Aorta (tissue), 5 donors: ENCODE results near the gene TEX19. TPM values are rescaled to one million over a fixed set of nuclear protein-coding genes. Genes with fewer than 3 reads are reported as not detected.
"Not testable (repeated sequence)": the region's sequence is repeated elsewhere in the genome, so short reads cannot be mapped to it uniquely, and the experiment has no call there.

Experiments
- ATAC-seq: fragments of 200-7000 bp; cut with Tn5 transposase; one replicate; pipeline ENCODE4 v1.9.1; 2022; ENCODE audit warnings: moderate library complexity; ENCODE audit not compliant: low FRiP score
- DNase-seq, 2 donors: peaks; one replicate each; pipeline ENCODE4 v3.0.0-alpha.2; 2020
- H3K27ac ChIP-seq, 2 donors: one replicate each; pipeline ENCODE4 v1.5.1; 2013; ENCODE audit warnings: low read length in 2 of 2, mild to moderate bottlenecking in 2 of 2, moderate library complexity in 2 of 2, control low read depth in 1 of 2, inconsistent platforms in 1 of 2, low read depth in 1 of 2
- H3K27me3 ChIP-seq, 2 donors: one replicate each; pipeline ENCODE4 v1.6.1; 2013; ENCODE audit warnings: control low read depth in 1 of 2, low read length in 1 of 2, mild to moderate bottlenecking in 1 of 2, moderate library complexity in 1 of 2; ENCODE audit not compliant: insufficient read depth in 2 of 2, control insufficient read depth in 1 of 2
- H3K36me3 ChIP-seq, 2 donors: one replicate each; pipeline ENCODE4 v1.6.1; 2013; ENCODE audit warnings: control low read depth in 1 of 2, low read length in 1 of 2, mild to moderate bottlenecking in 1 of 2; ENCODE audit not compliant: insufficient read depth in 2 of 2, control insufficient read depth in 1 of 2
- H3K4me1 ChIP-seq, 2 donors: one replicate each; pipeline ENCODE4 v1.6.1; 2013; ENCODE audit warnings: low read length in 2 of 2, control low read depth in 1 of 2, mild to moderate bottlenecking in 1 of 2, moderate library complexity in 1 of 2; ENCODE audit not compliant: insufficient read depth in 2 of 2, control insufficient read depth in 1 of 2
- H3K4me3 ChIP-seq, 2 donors: one replicate each; pipeline ENCODE4 v1.5.1; 2013; ENCODE audit warnings: low read length in 2 of 2, control low read depth in 1 of 2, mild to moderate bottlenecking in 1 of 2
- H3K9me3 ChIP-seq: one replicate; pipeline ENCODE4 v1.6.1; 2013; ENCODE audit warnings: mild to moderate bottlenecking, low read length; ENCODE audit not compliant: control insufficient read depth
- WGBS, 2 donors: extraction: QIAGEN DNeasy Blood & Tissue Kit; methylation state at CpG; one replicate each; pipeline ENCODE4 v1.1.7; 2013; 5-methylcytosine and 5-hydroxymethylcytosine counted together
- intact Hi-C, 2 donors: fragments of 100-400 bp; cut with DNase I; formaldehyde crosslinking; loops; one replicate each; pipeline versions ENCODE4 v1.14.2 to v1.15.0; 2022
- polyA plus RNA-seq, 2 donors: library from polyadenylated mRNA; stranded (reverse); fragments of 200-250 nt; gene quantifications; one replicate each; pipeline ENCODE4 v1.2.3, GENCODE V29; 2013
- total RNA-seq, 2 donors: library from RNA; stranded (reverse); fragmentation: NEBNext Ultra II Directional; extraction: Animal tissue kit (Norgen Biotek cat#: 25700); gene quantifications; one replicate each; pipeline ENCODE4 v1.2.1, GENCODE V29; 2021
- donor health status: healthy with polysubstance abuse.
- donor health status: Bipolar disorder and iron deficiency.
- donor health status: DM: no; HTN: no; CAD: no.
- donor health status: DM: no; HTN: no; CAD: no.
- donor health status: DM: yes; HTN: yes; CAD: no.

The TEX19 gene
- total and polyA plus RNA-seq, 4 donors, result not detected

GRCh38 chr17:82406131-82406671, 47.2 kb downstream of the TEX19 start:
- Histone ChIP-seq H3K9me3 (no peaks in the 10 kb centered on the region), H3K4me3 (no peak overlapping the region), H3K4me1 (no peaks in the 10 kb centered on the region), H3K36me3 (peaks cover 0 to 3% of the 10 kb centered on the region in 2 donors), H3K27ac (no peak overlapping the region), H3K27me3 (no peaks in the 10 kb centered on the region)
- intact Hi-C loops, result no loop called here
- no peak for ATAC-seq
- WGBS, 2 donors, result 94 to 95% methylated on average over 14 of the region's 14 CpGs
- no peak for DNase-seq

- no peak overlapping the region for H3K27ac ChIP-seq
- no peak overlapping the region for H3K4me3 ChIP-seq
- no peaks in the 10 kb centered on the region for H3K27me3 ChIP-seq
- 85 to 88% methylated on average over 13 of the region's 13 CpGs for WGBS, 2 donors
- ATAC-seq (no peak), DNase-seq (no peak)
- H3K9me3 ChIP-seq, result no peaks in the 10 kb centered on the region
- H3K4me1 ChIP-seq, result no peaks in the 10 kb centered on the region
- H3K36me3 ChIP-seq, result peaks cover 0 to 3% of the 10 kb centered on the region in 2 donors
- intact Hi-C loops, result no loop called here
Measured at GRCh38 chr17:82407255-82407654, 48.2 kb downstream of the TEX19 start.

- ATAC-seq, result no peak
- intact Hi-C loops, result no loop called here
- WGBS, 2 donors, result 86 to 92% methylated on average over 15 of the region's 15 CpGs
- H3K36me3 ChIP-seq, result peaks cover 0 to 3% of the 10 kb centered on the region in 2 donors
- no peak overlapping the region for H3K27ac ChIP-seq
- no peak for DNase-seq
- no peaks in the 10 kb centered on the region for H3K4me1 ChIP-seq
- H3K4me3 ChIP-seq, result no peak overlapping the region
- H3K27me3 ChIP-seq, result no peaks in the 10 kb centered on the region
- H3K9me3 ChIP-seq, result no peaks in the 10 kb centered on the region
Measured at GRCh38 chr17:82408288-82408937, 49.4 kb downstream of the TEX19 start.

GRCh38 chr17:82408938-82409318, 49.9 kb downstream of the TEX19 start:
- no peaks in the 10 kb centered on the region for H3K4me1 ChIP-seq
- 95% methylated on average over 21 of the region's 21 CpGs for WGBS, 2 donors
- no peaks in the 10 kb centered on the region for H3K27me3 ChIP-seq
- DNase-seq (peak in 1 of 2 donors; percentile 54), ATAC-seq (no peak)
- no peak overlapping the region for H3K27ac ChIP-seq
- H3K36me3 ChIP-seq, result no peaks in the 10 kb centered on the region
- intact Hi-C loops, result no loop called here
- no peak overlapping the region for H3K4me3 ChIP-seq
- no peaks in the 10 kb centered on the region for H3K9me3 ChIP-seq

GRCh38 chr17:82410014-82410716, 51.1 kb downstream of the TEX19 start:
- no peaks in the 10 kb centered on the region for H3K36me3 ChIP-seq
- 92 to 93% methylated on average over 14 of the region's 14 CpGs for WGBS, 2 donors
- no peaks in the 10 kb centered on the region for H3K4me1 ChIP-seq
- DNase-seq, result no peak
- no peak overlapping the region for H3K27ac ChIP-seq
- no peaks in the 10 kb centered on the region for H3K27me3 ChIP-seq
- ATAC-seq, result no peak
- H3K4me3 ChIP-seq, result no peak overlapping the region
- H3K9me3 ChIP-seq, result no peaks in the 10 kb centered on the region
- intact Hi-C loops, result loop anchor here in 1 of 2 donors (10.0 kb wide), 1 partner anchor 145 kb away; no protein-coding TSS in a partner anchor

GRCh38 chr17:82411396-82412053, 52.5 kb downstream of the TEX19 start:
- WGBS, 2 donors, result 95% methylated on average over 24 of the region's 24 CpGs
- Histone ChIP-seq H3K36me3 (no peaks in the 10 kb centered on the region), H3K27me3 (no peaks in the 10 kb centered on the region), H3K4me1 (no peaks in the 10 kb centered on the region), H3K27ac (no peak overlapping the region), H3K4me3 (no peak overlapping the region), H3K9me3 (no peaks in the 10 kb centered on the region)
- DNase-seq (no peak), ATAC-seq (no peak)
- intact Hi-C loops, result loop anchor here in 1 of 2 donors (10.0 kb wide), 1 partner anchor 143 kb away; no protein-coding TSS in a partner anchor

- not testable (repeated sequence) for H3K4me1 ChIP-seq, H3K36me3 ChIP-seq, H3K9me3 ChIP-seq, H3K27ac ChIP-seq, H3K27me3 ChIP-seq, H3K4me3 ChIP-seq, DNase-seq, ATAC-seq
- intact Hi-C loops, result loop anchor here in 1 of 2 donors (10.0 kb wide), 1 partner anchor 143 kb away; no protein-coding TSS in a partner anchor
- WGBS, 2 donors, result 91% methylated on average over 11 to 16 of the region's 16 CpGs
Measured at GRCh38 chr17:82412081-82412480, 53.0 kb downstream of the TEX19 start.

- 85 to 87% methylated on average over 29 of the region's 29 CpGs for WGBS, 2 donors
- Histone ChIP-seq H3K27me3 (no peaks in the 10 kb centered on the region), H3K9me3 (no peaks in the 10 kb centered on the region), H3K36me3 (no peaks in the 10 kb centered on the region), H3K4me3 (no peak overlapping the region), H3K27ac (no peak overlapping the region), H3K4me1 (no peaks in the 10 kb centered on the region)
- no peak for DNase-seq
- intact Hi-C loops, result loop anchor here in 1 of 2 donors (10.0 kb wide), 1 partner anchor 142 kb away; no protein-coding TSS in a partner anchor
- no peak for ATAC-seq
Measured at GRCh38 chr17:82412535-82413520, 53.8 kb downstream of the TEX19 start.
